GM19328 (cell line): ENCODE data around the gene AGER.

Source experiments
- ATAC-seq: cut with Tn5 transposase; IDR thresholded peaks from one replicate; pipeline ENCODE4 v1.9.1; 2021; ENCODE audit warnings: mild to moderate bottlenecking, moderate library complexity; ENCODE audit not compliant: unreplicated experiment

AGER gene

GRCh38 chr6:32173051-32173727 lies 10.9 kb downstream of the AGER start:
- no peak for ATAC-seq

DNA sequence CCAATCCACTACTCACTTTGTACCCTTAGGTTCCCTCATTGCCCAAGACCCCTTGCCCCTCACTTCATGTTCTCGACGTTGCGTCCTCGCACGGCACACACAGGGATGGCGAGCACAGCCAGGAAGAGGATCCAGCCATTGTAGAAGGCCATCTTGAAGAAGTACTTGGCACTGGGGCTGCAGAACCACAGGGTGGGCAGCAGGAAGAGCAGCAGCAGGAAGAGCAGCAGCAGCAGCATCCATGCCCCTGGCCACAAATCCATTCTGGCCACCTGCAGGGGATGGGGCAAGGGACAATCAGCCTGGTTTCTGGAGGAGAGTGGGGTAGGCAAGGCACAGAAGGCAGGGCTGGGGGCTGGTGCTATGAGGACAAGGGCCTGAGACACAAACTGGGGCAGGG lies 12.8 kb downstream of the AGER start:
- ATAC-seq: no peak

DNA sequence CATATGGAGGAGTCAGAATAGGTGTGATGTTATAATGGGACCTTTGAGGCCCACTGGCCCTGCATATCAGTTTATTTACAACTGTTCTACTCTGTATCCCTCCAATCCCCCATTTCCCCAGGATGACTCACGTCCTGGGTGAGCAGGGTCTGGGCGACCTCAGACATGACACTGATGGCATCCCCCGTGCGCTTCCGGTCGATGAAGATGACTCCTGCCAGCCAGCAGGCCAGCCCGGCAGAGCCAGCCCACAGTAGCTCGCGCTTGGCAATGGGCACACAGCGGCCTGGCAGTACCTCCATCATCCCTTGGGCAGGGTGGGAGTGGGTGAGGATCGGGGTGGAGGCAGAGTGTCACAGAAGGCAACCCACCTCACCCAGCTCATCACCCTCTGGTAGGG lies 13.8 kb downstream of the AGER start:
- no peak for ATAC-seq

- no peak for ATAC-seq
These were observed 15.1 kb downstream of the AGER start for GRCh38 chr6:32168807-32169591.

- no peak for ATAC-seq
These were observed 15.7 kb downstream of the AGER start for GRCh38 chr6:32168350-32168749.

GRCh38 chr6:32167761-32168262 lies 16.2 kb downstream of the AGER start:
- ATAC-seq: no peak

- no peak for ATAC-seq
These were observed 16.8 kb downstream of the AGER start for GRCh38 chr6:32167154-32167760.

DNA sequence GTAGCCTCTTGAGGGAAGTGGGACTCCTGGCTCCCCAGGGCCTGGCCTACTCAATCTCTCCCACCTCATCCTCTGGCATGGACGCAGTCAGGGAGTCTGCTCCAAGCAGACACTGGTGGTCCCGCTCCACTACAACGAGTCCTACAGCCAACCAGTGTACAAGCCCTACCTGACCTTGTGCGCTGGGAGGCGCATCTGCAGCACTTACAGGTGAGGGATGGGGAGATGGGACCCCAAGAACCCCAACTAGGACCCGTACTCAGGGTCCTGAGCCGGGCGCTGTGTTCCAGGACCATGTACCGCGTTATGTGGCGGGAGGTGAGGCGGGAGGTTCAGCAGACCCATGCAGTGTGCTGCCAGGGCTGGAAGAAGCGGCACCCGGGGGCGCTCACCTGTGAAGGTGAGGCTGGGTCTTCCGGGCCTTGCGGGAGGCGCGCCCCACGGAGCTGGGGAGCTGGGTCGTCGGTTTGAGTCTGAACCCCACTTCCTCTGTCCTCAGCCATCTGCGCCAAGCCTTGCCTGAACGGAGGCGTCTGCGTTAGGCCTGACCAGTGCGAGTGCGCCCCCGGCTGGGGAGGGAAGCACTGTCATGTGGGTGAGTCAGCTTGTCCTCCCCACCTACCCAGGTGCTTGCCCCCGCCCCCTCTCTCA lies 17.5 kb downstream of the AGER start:
- no peak for ATAC-seq

DNA sequence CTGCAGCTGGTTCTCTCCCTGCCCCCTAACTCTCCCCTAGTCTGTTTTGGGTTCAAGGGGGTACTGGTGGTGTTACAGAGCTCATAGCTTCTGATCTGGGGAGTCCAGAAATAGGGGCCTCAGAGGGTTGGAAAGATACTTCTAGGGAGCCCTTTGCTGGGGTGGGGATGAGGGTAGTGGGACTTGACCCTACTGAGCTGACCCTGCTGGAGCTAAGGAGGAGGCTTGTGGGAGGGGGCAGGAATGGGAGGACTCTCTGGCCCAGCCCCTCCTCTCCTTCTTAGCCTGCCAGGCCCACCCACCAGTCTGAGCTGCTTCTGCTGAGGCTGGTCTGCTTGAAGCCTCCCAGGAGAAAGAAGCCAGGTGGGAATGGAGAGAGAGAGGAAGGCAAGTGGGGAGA lies 19.8 kb downstream of the AGER start, which contains the start of gene EGFL8:
Gene EGFL8, plus strand, starts transcription at position 301 of the 400 bp plus-strand sequence. CDS start 1,571 bp downstream, outside the sequence.
- no peak for ATAC-seq

GRCh38 chr6:32163559-32164258 lies 20.3 kb downstream of the AGER start:
- no peak for ATAC-seq

DNA sequence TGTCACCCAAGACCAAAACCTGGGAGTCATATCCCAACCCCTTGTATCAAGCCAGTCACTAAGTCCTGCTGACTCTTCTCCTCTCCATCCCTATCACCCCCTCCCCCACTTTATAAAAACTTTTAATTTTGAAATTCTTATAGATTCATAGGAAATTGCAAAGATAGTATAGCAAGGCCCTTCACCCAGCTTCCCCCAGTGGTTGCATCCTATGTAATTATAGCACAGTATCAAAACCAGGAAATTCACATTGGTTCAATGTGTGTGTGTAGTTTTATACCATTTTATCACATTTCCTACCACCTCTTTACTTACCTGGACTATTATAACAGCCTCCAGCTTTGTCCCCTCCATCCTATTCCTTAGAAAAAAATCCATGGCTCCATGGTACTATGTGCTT lies 26.0 kb downstream of the AGER start:
- no peak for ATAC-seq

DNA sequence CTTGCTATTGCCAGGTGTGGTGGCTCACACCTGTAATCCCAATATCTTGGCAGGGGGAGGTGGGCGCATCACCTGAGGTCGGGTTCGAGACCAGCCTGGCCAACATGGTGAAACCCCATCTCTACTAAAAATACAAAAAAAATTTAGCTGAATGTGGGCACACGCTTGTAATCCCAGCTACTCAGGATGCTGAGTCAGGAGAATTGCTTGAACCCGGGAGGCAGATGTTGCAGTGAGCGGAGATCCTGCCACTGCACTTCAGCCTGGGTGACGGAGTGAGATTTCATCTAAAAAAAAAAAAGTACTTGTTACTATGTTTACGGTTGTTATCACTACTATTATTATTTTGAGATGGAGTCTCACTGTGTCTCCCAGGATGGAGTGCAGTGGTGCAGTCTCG lies 27.2 kb downstream of the AGER start:
- ATAC-seq: no peak

- no peak for ATAC-seq
These were observed 29.4 kb downstream of the AGER start for GRCh38 chr6:32154514-32155161.

DNA sequence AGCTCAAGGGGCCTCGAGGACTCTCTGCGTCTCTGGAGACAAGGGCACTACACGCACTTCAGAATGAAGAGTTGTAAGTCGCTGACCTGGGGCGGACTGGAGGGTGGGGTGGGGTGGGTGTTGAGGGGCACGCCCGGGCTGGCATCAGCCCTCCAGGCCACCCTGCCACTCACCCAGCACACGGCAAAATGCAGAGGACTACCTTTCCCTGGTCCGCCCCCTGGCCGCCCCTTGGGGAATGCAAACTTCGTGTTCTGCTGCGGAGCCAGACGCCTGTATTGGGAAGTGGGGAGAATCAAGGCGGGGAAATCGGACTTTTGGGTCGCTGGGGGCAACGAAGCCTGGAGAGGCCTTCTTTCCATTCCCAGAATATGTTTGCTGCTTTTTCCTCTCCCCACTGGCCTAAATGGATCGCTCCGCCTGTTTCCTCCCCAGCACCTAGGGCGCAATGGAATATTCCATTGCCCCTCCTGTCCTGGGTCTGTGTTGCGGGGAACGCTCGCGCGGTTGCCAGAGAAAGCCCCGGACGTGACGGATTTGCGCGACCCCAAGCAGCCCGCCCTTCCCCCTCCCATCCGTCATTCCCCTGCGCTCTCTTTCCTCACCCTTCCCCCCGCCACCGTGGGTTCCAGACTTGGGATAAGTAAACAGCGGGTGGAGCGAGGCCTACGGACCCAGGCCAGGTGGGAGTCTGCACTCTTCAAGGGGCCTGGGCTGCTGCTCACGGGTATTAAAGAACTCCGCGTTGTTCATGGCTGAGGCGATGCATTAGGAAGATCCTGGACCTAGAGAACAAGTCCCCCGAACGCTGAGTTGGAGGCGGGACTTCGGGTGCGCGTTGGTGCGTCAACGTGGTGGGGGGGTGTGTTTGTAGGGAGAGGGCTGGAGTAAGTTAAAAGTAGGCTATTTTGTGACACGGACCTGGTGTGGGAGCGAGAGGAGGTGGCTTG lies 30.2 kb downstream of the AGER start, which contains the start of gene PPT2:
Gene PPT2, plus strand, starts transcription at position 578 of the 950 bp plus-strand sequence. CDS start 454 bp downstream, outside the sequence.
- ATAC-seq: no peak

GRCh38 chr6:32152769-32153563 lies 31.1 kb downstream of the AGER start:
- ATAC-seq: no peak

DNA sequence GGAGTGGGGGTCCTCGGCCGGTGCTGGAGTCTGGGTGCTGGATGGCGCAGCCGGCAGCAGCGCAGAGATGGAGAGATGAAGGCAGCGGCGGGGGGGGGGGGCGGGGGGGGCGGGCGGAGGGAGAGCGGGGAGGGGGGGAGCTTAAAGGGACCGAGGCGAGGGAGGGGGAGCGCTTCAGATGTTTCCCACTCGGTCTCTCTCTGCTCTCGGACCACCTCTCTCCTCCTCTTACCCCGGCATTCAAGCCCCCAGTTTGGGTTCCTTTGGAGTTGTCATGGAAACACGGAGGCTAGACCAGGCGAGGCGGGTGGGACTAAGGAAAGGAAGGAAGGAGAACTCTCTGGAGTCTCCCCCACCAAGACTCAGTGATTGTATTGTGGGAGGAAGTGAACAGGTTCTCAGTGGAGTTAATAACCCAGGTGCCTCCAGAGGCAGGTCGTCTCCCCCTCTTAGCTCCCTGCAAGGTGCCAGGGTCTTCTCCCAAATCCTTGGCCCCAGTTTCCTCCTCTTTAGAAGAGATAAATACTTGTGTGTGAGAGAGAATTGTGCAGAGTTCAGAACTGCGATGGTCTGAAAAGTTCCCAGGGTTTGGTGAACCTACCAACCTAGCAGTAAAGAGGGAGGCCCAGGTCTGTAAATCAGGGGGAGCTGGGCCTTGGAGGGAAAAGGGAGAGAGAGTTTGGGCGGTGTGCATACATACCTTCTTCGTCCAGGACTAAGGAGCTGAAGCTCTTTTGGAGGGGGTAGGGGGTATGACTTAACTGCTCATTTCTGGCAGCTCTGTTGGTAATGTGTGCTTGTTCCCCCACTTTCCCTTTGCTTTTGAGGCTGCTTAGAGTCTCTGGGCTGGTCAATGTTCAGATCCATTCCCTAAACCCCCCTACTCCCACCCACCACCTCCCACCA lies 31.9 kb downstream of the AGER start, which contains the start of gene PRRT1:
Gene PRRT1, minus strand, starts transcription at position 77 of the 906 bp plus-strand sequence. CDS start 112 bp downstream, outside the sequence.
- no peak for ATAC-seq
